Activated CD4-positive, CD25-positive, alpha-beta regulatory T cell treated with anti-CD3 and anti-CD28 coated beads, Interleukin-2, amount 50 U/mL, for 16 hours (primary cell): ENCODE results near the gene SGMS1.
"Not testable (repeated sequence)": the region's sequence is repeated elsewhere in the genome, so short reads cannot be mapped to it uniquely, and the experiment has no call there.

ENCODE experiments used
- DNase-seq: peaks from one replicate; pipeline ENCODE4 v3.0.0-alpha.2; 2020; ENCODE audit warnings: low read depth, low spot score

SGMS1 gene

DNA sequence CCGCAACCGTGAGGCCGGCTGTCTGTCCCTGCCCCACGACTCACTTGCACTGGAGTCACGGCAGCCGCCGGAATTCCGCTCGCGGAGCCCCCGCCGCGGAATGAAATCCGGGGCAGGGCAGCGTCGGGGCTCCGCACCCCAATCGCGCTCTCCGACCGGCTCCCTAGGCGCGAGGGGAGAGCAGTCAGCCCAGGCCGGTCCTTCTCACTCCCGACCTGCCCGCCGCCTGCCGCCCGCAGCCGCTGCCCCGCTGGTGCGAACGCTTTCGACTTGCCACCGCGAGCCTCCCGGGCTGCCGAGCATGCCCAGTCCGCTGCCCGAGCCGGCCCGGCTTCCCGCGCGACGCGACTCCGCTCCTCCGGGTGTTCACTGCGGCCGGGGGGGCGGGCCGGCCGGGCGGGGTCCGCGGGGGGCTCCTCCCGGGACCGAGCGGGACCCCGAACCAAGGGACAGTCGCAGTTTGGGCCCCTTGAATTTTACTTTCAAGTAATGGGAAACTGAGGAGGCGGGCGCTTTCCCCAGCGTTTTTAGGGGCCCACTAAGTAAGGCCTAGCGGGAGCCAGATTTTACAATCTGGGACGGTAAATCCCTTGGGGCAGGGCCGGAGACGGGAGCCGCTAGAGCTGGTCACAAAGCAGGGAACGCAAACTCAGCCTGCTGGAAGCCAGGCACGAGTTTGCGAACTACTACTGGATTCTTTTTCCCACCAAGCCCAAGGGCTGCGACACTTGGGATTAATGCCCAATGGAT, at the start of gene SGMS1:
Gene SGMS1 (minus strand): TSS at position 294 of the 750 bp plus-strand sequence. CDS start 279,842 bp downstream, outside the sequence.
- peak; percentile 61 for DNase-seq

- DNase-seq = not testable (repeated sequence)
Measured at GRCh38 chr10:50672152-50672551, 48.4 kb upstream of the SGMS1 start.

DNA sequence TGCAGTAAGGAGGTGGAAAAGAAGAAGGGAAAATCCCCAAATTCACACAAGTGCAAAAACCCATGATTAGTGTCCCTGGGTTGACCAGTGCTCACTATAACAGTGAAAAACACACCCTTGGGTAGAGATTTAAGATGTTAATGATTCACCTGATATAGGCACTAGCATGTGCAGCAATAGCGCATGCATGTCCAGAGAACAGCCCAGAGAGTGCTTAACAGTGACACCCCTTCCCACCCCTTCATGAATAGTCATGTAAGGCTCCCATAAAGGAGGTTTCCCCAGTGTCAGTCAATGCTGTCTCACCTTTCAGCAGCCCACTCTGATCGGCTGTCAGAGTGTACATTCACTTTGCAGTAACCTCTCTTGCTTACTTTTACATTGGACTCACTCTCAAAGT, 47.9 kb upstream of the SGMS1 start:
- DNase-seq = not testable (repeated sequence)

GRCh38 chr10:50669957-50670356, 46.2 kb upstream of the SGMS1 start:
- DNase-seq = not testable (repeated sequence)

GRCh38 chr10:50667353-50667752, 43.6 kb upstream of the SGMS1 start:
- DNase-seq = not testable (repeated sequence)

- DNase-seq = not testable (repeated sequence)
Measured at GRCh38 chr10:50662420-50662819, 38.7 kb upstream of the SGMS1 start.

DNA sequence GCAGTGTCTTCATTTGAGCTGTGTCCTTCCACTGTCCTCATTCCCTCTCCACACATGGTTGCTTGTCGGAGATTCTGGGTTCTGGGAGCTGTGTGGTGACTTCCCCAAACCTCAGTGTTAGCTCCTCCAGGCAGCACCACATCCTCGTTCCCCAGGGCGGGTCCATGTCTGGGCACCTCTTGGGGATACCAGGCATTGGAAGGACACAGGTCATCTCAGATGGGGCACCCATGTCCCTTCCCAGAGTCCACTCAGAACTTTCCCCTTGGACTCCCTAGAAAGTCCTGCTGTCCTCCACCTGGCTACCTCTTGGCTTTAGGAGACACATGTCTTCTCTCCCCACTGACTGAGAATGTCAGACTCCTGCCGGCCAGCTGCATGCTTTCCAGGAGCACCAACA, 37.8 kb upstream of the SGMS1 start:
- DNase-seq = not testable (repeated sequence)

DNA sequence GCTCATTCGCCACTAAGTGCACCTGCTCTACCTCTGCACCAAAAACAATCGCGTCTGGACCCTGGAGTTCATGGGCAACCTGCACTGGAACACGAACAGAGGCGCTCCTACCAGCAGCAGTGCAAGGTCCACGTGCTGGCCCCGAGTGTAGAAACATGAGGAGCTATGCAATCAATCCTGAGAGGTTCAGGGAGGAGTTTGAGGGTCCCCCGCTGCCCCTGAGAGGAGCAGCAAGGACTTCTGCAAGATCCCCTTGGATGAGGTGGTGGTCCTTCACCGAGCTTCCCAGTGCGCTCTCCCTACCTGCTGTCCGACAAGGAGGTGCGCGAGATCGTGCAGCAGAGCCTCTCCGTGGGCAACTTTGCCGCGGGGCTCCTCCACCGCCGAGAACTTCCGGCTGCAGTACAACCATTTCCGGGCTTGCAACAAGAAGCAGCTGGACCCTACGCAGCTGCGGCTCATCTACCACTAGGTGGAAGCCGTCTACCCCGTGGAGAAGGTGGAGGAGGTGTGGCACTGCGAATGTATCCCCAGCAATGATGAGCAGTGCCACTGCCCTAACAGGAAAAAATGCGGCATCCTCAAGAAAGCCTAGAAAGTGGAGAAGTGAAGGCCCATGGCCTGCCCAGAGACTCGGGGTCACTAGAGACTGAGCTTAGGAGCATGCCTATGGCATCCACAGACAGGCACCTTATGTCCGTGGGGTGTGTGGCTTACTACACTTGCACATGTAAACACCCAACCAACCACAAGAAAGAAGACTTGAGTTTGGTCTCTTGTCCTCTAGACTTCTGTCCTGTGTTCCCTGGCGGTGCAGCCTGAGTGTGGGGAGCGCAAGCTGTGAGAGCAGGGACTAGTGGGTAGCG, 36.3 kb upstream of the SGMS1 start:
- DNase-seq = not testable (repeated sequence)

- DNase-seq = not testable (repeated sequence)
Measured at GRCh38 chr10:50659016-50659864, 35.5 kb upstream of the SGMS1 start.

DNA sequence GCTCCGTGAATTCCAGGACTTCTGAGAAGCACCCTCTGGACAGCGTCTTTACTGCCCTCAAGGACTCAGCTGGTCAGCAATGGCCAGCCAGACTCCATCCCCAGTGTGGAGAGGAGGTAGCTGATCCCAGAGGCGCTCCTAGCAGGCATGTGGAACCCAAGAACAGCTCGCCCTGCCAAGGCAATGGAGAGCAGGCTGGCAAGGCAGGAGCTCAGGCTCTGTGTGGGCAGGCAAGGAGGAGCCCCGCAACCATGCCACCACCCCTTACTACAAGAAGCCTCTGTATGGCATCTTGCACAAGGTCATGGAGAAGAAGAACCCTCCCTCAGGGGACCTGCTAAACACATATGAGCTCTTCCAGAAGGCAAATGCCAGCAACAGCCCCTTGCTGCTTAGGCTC, 34.4 kb upstream of the SGMS1 start:
- DNase-seq = no peak

GRCh38 chr10:50653758-50654157, 30.0 kb upstream of the SGMS1 start:
- DNase-seq = no peak

GRCh38 chr10:50653142-50653541, 29.4 kb upstream of the SGMS1 start:
- no peak for DNase-seq

DNA sequence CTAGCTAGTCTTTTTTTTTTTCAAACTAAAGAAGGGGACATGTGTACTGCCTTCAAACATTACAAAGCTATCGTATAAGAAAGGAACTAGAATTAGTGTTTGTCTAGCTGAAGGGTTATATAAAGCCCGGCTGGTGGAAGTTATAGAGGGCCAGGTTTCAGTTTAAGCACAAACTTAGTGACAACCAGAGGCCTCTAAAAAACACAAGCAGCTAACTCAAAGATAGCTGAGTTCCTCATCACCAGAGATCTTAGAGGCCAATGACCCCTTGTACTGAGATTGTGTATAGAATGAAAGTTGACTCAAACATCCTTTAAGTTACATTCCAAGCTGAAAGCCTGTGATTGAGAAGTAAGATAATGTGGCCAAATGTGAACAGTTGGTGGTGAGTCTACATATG, 28.1 kb upstream of the SGMS1 start:
- DNase-seq = no peak

- no peak for DNase-seq
Measured at GRCh38 chr10:50650481-50650880, 26.7 kb upstream of the SGMS1 start.

- no peak for DNase-seq
Measured at GRCh38 chr10:50648935-50649227, 25.1 kb upstream of the SGMS1 start.

DNA sequence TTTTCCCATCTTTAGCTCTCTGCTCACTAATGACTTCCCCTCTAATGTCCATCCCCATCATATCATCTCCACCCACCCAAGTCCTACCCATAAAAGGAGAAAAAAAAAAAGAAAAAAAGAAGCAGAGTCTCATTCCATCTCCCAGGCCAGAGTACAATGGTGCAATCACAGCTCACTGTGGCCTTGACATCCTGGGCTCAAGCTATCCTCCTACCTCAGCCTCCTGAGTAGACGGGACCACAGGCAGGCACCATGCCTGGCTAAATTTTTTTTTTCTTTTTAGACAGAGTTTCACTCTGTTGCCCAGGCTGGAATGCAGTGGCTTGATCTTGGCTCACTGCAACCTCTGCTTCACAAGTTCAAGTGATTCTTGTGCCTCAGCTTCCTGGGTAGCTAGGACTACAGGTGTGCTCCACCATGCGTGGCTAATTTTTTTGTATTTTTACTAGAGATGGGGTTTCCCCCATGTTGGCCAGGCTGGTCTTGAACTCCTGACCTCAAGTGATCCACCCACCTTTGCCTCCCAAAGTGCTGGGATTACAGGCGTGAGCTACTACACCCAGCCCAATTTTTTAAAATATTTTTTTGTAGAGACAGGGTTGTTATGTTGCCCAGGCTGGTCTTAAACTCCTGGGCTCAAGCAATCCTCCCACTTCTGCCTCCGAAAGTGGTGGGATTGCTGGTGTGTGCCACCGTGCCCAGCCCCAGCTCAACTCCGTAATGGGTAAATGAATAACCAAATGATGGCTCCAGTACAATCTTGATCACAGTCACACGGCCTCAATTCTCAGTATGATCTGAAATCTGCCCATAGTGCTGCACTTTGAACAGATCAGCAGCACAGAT, 24.6 kb upstream of the SGMS1 start:
- DNase-seq = no peak

GRCh38 chr10:50647350-50647749, 23.6 kb upstream of the SGMS1 start:
- DNase-seq = not testable (repeated sequence)

DNA sequence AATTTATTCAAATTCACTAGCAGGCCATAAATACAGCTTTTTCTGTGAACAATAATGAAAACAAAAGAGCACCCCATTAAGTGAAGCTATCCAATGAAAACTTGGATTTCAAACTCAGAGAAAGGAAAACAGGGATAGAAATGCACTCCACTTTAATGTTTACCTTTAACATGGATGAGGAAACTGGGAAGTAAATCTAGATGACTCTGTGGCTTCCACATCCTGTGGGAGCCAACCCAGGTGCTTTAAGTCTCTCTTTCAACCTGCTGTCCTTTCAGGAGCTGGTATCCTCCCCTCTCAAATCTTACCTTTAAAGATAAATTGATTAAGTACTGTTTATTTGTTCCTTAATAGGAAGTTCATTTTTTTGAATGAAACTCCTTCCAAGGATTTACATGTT, 21.5 kb upstream of the SGMS1 start:
- DNase-seq = no peak

DNA sequence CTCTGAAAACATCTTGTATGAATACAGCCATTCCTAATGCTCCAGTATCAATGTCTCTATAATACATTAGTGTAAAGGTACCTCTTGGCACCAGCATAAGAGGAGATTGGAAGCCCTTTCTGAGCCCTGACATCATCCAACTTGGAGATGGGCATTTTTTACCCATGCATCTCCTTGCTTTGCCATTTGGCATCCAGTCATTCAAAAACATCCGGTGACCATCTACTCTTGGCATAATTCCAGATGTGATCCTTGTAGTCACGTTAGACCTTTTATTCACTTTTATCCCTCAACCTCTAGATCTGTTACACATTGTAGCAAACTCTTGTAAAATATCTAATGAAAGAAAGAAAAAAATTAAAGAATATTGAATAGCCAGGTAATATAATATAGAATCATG, 17.9 kb upstream of the SGMS1 start:
- DNase-seq = no peak

DNA sequence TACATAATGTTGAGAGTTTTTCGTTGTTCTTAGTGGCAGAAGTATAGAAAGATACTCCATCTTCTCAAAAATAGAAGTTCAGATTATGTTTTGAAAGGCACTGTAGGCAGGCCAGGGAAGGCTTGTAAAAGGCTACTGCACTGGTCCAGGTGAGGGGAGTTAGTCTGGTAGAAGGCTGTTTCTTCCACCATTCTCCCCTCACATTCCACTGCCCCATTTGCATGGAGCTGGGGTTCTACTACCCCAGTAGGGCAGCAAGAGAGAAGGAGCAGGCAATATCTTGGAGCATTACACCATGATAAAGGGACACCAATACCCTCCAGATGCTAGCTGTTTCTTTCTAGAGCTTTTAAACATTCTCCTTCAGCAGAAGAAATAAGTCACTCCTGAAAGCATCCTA, 16.5 kb upstream of the SGMS1 start:
- DNase-seq = no peak
